GM18508 (cell line): Measurements from ENCODE around the gene NME7.
"Not testable (repeated sequence)": the region's sequence is repeated elsewhere in the genome, so short reads cannot be mapped to it uniquely, and the experiment has no call there.

Experiments
- ATAC-seq: cut with Tn5 transposase; IDR thresholded peaks from one replicate; pipeline ENCODE4 v1.9.1; 2021; ENCODE audit warnings: moderate number of reproducible peaks; ENCODE audit not compliant: insufficient read depth, unreplicated experiment

Gene NME7

DNA sequence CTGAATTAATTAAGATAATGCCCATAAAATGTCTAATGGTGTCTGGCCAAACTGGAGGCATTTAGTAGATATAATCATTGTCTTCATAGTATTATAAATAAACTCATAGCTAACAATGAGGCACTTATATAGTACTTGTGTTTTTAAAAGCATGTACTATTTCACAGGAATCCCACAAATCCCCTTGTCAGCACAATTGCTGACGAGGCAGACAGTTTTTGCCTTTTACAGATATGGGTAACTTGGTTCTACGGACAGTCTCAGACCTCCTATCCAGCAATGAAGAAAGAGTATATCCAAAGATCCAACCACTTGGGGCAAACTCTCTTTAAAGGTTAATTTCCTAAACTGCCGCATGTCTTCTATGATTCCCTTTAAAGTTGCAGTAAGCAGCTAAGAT, 187.4 kb downstream of the NME7 start:
- ATAC-seq = no peak

DNA sequence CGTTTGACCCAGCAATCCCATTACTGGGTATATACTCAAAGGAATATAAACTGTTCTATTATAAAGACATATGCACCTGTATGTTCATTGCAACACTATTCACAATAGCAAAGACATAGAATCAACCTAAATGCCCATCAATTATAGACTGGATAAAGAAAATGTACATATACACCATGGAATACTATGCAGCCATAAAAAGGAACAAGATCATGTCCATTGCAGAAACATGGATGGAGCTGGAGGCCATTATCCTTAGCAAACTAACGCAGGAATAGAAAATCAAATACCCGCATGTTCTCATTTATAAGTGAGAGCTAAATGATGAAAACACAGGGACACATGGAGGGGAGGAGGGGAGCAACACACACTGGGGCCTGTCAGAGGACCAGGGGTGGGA, 188.2 kb downstream of the NME7 start:
- not testable (repeated sequence) for ATAC-seq

GRCh38 chr1:169175461-169175860, 192.1 kb downstream of the NME7 start:
- ATAC-seq = no peak

- ATAC-seq = no peak
Measured at GRCh38 chr1:169163059-169163458, 204.5 kb downstream of the NME7 start.

DNA sequence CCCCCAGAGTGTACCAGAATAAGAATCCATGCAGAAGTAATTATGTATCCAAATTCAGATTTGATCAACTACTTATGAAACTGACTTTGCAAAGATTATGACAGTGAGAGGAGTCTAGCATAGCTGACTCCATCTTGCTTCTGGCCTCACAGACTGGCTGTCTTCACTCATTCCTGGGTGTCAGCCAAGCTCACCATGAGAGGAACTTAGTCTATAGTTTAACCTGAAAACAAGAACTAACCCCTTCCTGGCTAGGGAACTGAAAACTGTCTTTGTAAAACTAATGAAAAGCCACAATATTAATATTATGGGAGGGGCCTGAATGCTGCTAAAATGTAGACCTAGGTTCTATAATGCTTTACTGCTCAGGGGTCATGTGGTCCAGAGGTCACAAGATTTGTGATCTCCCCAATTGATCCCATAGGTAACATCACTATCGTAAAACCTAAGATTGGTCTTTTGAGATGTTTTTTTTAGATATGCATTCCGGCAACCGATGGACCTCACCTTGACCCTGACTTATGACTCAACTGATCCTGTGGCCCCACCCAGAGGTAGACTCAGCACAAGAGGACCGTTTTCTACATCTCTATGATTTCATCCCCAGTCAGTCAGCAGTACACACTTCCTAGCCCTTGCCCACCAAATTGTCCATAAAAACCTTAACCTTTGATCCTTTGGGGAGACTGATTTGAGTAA, 206.0 kb downstream of the NME7 start:
- peak; percentile 62 for ATAC-seq

- no peak for ATAC-seq
Measured at GRCh38 chr1:169160845-169161495, 206.6 kb downstream of the NME7 start.

DNA sequence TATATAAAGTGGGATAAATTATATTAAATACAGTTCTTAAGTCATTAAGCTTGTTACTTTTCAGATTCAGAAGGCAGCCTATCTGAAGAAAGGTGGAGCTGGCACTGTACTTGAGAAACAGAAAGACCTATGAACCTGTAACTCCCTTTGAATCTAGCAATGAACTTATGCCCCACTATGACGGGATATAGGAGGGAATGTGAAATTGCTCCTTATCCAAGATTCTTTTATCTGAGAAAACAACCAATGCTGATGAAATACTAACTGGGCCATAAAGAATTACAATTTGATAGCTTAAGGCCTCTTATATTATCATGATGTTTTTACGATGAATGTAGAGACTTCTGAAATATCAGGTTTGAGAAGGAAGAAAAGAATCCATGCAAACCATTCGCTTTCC, 211.0 kb downstream of the NME7 start:
- no peak for ATAC-seq

DNA sequence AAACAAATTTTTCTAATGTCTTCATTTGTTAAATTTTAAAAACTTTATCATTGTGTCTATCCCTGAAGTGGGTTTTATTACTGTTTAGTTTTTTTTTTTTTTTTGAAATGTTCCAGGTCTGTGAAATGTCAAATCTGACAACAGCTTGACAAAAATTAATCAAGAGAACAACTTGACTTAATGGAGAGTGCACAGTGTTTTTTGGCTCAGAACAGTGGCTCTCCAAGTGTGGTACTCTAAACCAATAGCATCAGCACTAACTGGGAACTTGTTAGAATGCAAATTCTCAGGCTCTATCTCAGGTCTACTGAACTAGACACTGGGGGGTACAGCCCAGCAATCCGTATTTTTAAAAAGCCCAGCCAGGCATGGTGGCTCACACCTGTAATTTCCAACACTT, 211.9 kb downstream of the NME7 start:
- no peak for ATAC-seq

DNA sequence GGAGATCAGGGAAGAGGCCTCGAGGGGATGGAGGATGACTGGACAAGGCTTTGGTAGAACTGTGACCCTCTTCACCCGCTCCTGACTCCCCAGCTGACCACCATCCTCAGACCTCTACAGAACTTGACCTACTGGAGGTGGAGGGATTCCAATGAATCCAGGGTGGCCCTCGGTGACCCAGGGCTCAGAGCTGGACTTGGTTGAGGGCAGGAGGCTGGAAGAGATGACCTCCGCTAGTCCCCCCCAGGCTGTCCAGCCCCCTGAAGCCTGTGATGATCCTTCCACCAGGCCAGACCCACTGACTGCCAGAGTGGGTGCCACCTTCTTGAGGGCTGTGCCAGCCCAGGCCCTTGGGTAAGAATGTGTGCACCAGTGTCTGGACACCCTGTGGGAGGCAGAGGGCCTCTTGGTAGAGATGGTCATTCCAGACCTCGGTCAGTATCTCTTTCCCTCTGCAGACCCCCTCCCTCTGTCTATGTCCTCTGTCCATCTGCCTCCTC, 216.2 kb downstream of the NME7 start:
- ATAC-seq = no peak

DNA sequence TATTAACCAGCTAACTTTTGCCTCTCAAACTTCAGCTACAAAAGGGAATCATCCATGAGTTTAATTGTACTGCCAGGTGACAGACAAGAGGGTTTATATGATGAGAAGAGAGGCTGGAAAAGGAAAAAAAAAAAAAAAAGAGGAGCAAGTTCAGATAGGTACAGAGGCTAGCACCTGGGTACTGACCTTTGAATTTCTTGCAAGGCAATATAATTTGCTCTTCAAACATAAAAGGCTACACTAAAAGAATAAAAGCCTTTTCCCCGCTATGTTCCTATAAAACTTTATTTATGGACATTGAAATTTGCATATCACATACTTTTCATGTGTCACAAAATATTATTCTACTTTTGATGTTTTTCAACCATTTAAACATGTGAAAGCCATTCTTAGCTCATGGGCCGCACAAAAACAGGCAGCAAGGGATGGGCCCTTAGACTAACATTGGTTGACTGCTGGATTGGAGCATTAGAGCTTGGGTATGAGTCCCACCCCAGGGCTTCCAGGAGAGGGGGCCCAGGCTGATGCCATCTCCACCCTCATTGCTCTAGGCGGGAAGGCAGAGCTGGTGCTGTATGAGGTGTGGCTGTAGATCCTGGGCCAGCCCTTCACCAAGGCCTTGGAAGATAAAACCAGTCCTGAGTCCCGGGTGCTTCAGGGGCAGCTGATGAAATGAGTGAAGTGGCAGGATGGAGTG, 216.8 kb downstream of the NME7 start:
- ATAC-seq = no peak

DNA sequence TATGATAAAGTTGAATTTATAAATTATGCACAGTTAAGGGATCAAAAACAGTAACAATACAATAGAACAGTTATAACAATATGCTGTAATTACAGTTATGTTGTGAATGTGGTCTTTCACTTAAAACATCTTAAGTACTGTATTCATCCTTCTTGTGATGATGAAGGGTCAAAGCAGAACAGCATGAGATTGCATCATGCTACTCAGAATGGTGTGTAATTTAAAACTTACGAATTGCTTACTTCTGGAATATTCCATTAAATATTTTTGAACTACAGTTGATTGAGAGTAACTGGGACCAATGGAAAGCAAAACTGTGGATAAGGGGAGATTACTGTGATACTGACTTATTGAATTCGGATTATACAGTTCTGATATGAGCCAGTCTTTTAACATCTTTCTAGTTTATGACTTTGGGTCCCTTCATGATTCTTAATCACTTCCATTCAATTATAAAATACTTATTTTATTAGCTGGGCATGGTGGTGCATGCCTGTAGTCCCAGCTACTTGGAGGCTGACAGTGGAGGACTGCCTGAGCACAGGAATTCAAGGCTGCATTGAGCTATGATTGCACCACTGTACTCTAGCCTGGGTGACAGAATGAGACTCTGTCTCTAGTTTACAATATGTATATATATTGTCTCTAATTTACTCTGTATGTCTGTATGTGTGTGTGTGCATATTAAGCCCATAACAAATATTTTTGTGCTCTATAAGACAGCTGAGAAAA, 217.9 kb downstream of the NME7 start:
- no peak for ATAC-seq

DNA sequence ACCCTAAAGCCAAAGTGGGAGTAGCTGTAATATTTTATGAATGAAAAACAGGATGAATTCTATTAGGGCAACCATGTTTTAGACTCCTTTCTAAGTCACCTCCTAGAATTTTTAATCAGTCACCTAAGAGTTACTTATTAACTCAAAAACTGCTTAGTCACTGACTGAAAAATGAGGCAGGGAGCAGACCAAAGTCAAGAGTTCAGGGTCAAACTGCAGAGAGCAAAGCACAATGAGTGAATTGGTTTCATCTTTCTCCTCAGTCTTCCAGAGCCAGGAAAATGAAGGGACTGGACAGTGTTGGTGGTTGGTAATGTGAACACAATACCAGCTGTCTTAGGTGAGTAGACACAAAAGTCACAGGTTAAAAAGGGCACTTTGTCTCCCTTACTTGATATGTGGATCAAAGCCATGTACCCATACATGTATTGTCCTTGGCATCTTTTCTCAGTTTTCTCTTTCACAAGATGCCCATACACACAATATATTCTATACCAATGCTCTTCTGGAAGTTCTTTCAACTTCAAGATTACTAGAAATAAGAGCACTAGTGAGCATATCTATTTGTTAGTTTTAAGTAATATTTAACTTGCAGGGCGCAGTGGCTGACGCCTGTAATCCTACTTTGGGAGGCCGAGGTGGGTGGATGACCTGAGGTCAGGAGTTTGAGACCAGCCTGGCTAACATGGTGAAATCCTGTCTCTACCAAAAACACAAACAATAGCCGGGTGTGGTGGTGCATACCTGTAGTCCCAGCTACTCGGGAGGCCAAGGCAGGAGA, 218.9 kb downstream of the NME7 start:
- ATAC-seq = peak; percentile 52

DNA sequence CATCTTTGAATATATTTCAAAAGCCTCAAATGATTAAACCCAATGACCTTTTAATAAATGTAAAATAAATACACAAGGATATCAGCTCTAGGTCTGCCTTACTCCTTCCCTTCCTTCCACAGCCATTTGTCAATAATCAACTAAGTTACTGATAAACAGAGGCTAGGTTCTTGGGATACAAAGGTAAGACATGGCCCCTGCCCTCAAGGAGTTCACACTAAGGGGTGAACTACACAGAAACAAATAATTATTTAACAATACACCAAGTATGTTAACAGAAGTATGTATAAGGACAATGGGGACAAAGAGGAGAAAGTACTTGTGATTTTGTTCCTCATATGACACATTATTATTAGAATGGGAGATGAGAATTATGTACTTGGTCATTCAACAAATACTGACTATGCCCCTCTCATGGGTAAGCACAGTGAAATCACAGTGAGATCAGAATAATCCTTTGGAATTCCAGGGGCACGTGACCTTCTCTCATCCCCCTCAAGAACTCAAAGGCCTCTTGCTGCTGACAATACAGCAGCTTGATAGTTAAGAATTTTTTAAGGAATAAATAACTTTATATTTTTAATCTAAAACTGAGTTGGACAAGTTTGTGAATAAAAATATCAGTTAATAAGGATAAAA, 220.9 kb downstream of the NME7 start:
- ATAC-seq = no peak

- ATAC-seq = no peak
Measured at GRCh38 chr1:169144941-169145626, 222.5 kb downstream of the NME7 start.

GRCh38 chr1:169143984-169144383, 223.6 kb downstream of the NME7 start:
- ATAC-seq = no peak

- no peak for ATAC-seq
Measured at GRCh38 chr1:169143346-169143745, 224.3 kb downstream of the NME7 start.

DNA sequence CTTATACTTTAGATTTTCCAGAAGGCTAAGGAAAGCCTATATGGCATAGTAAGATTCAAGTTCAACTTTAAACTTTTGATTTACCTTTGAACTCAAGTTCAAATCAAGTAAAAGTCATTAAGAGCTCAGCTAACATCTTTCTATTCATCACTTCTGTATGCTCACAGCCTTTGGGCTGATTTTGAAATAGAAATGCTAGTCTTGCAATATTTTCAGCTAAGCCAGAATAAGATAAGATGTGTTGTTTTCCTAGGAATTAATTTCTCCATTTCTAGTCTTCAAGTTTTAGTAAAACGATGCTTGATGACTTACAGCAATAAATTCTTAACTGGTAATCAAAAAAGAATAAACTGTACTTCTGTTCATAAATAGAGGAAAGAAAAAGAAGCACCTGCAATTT, 225.5 kb downstream of the NME7 start:
- ATAC-seq = no peak

GRCh38 chr1:169141356-169141755, 226.2 kb downstream of the NME7 start:
- ATAC-seq = no peak
